WTC11 (cell line): ENCODE measurements around the gene ATR. TPM values are rescaled to one million over a fixed set of nuclear protein-coding genes. Genes with fewer than 3 reads are reported as not detected.

Experiments used
- ATAC-seq: fragments of 200-7000 bp; cut with Tn5 transposase; 2 replicates; pipeline ENCODE4 v1.10.0; 2021; ENCODE audit warnings: mild to moderate bottlenecking, moderate library complexity
- CTCF ChIA-PET: fragments of 300-600 bp; sonication (Branson Sonifier 250); formaldehyde crosslinking; loops from one replicate; lab custom pipeline; 2021; ENCODE audit warnings: antibody characterized with exemption; lab: Charles Lee
- POLR2A ChIA-PET: fragments of 350-600 bp; sonication (Branson Sonifier 250); formaldehyde crosslinking; loops from one replicate; lab custom pipeline; 2021; ENCODE audit warnings: antibody characterized with exemption; lab: Charles Lee
- DNase-seq: peaks from one replicate; pipeline ENCODE4 v3.0.0; 2021; ENCODE audit warnings: low spot score
- H3K27ac Mint-ChIP-seq: 2 replicates; pipeline ENCODE4 v1.8.0; 2021; ENCODE audit warnings: mixed read lengths
- H3K27me3 Mint-ChIP-seq: 2 replicates; pipeline ENCODE4 v1.8.0; 2021; ENCODE audit warnings: low read depth, mild to moderate bottlenecking, moderate library complexity, mixed read lengths
- H3K36me3 Mint-ChIP-seq: 2 replicates; pipeline ENCODE4 v1.8.0; 2021; ENCODE audit warnings: mixed read lengths
- H3K4me1 Mint-ChIP-seq: 2 replicates; pipeline ENCODE4 v1.8.0; 2022; ENCODE audit warnings: mixed read lengths
- H3K4me3 Mint-ChIP-seq: 2 replicates; pipeline ENCODE4 v1.8.0; 2021; ENCODE audit warnings: mild to moderate bottlenecking, moderate library complexity, mixed read lengths
- H3K9me3 Mint-ChIP-seq: 2 replicates; pipeline ENCODE4 v1.8.0; 2021; ENCODE audit warnings: mixed read lengths
- ATF1 ChIP-seq: sonication (generic); formaldehyde crosslinking; IDR thresholded peaks from 2 replicates; pipeline ENCODE4 v1.8.1; 2023; ENCODE audit warnings: mild to moderate bottlenecking, moderate library complexity, missing genetic modification reagents
- FOXK1 ChIP-seq: sonication (generic); formaldehyde crosslinking; IDR thresholded peaks from 2 replicates; pipeline ENCODE4 v1.8.0; 2022; ENCODE audit warnings: mild to moderate bottlenecking, moderate library complexity, missing genetic modification reagents
- JAZF1 ChIP-seq: fragments of 250-450 bp; sonication (Bioruptor Pico); IDR thresholded peaks from 2 replicates; pipeline ENCODE4 v1.9.0; 2021; ENCODE audit warnings: moderate library complexity, mild to moderate bottlenecking, inconsistent platforms
- KAT7 ChIP-seq: sonication (generic); formaldehyde crosslinking; IDR thresholded peaks from 2 replicates; pipeline ENCODE4 v1.8.1; 2023; ENCODE audit warnings: missing genetic modification reagents, mild to moderate bottlenecking, borderline replicate concordance
- MXD4 ChIP-seq: fragments of 250-450 bp; sonication (Bioruptor Pico); IDR thresholded peaks from 2 replicates; pipeline ENCODE4 v1.8.0; 2021; ENCODE audit warnings: mild to moderate bottlenecking, moderate library complexity, borderline replicate concordance
- NR3C1 ChIP-seq: sonication (generic); formaldehyde crosslinking; conservative IDR thresholded peaks from 2 replicates; pipeline ENCODE4 v1.8.1; 2023; ENCODE audit warnings: low read depth, mild to moderate bottlenecking, missing genetic modification reagents
- OVOL2 ChIP-seq: fragments of 250-450 bp; sonication (Bioruptor Pico); IDR thresholded peaks from 2 replicates; pipeline ENCODE4 v1.9.0; 2021; ENCODE audit warnings: mild to moderate bottlenecking, borderline replicate concordance
- PREB ChIP-seq: sonication (generic); formaldehyde crosslinking; IDR thresholded peaks from 2 replicates; pipeline ENCODE4 v1.8.1; 2022; ENCODE audit warnings: mild to moderate bottlenecking, missing genetic modification reagents, moderate library complexity, borderline replicate concordance
- RELA ChIP-seq: sonication (generic); formaldehyde crosslinking; IDR thresholded peaks from 2 replicates; pipeline ENCODE4 v1.8.1; 2022; ENCODE audit warnings: missing genetic modification reagents, mild to moderate bottlenecking, borderline replicate concordance
- SOX15 ChIP-seq: fragments of 250-450 bp; sonication (Bioruptor Pico); IDR thresholded peaks from 2 replicates; pipeline ENCODE4 v1.9.0; 2021; ENCODE audit warnings: mild to moderate bottlenecking
- SP1 ChIP-seq: sonication (generic); formaldehyde crosslinking; conservative IDR thresholded peaks from 2 replicates; pipeline ENCODE4 v1.8.1; 2022; ENCODE audit warnings: missing genetic modification reagents
- USF2 ChIP-seq: sonication (generic); formaldehyde crosslinking; IDR thresholded peaks from 2 replicates; pipeline ENCODE4 v1.8.1; 2023; ENCODE audit warnings: mild to moderate bottlenecking, missing genetic modification reagents, moderate library complexity
- ZNF121 ChIP-seq: sonication (generic); formaldehyde crosslinking; IDR thresholded peaks from 2 replicates; pipeline ENCODE4 v1.8.0; 2023; ENCODE audit warnings: missing genetic modification reagents
- total RNA-seq: library from RNA; stranded (reverse); gene quantifications from 3 replicates; pipeline ENCODE4 v1.2.3, GENCODE V29; 2021
- TF ChIP-seq, protein P1 (sequence below): sonication (generic); formaldehyde crosslinking; IDR thresholded peaks from 2 replicates; pipeline ENCODE4 v1.8.0; 2023; ENCODE audit warnings: missing genetic modification reagents
- TF ChIP-seq, protein P2 (sequence below): sonication (generic); formaldehyde crosslinking; IDR thresholded peaks from 2 replicates; pipeline ENCODE4 v1.8.0; 2022; ENCODE audit warnings: mild to moderate bottlenecking, missing genetic modification reagents
- TF ChIP-seq, protein P3 (sequence below): sonication (generic); formaldehyde crosslinking; IDR thresholded peaks from 2 replicates; pipeline ENCODE4 v1.8.0; 2023; ENCODE audit warnings: missing genetic modification reagents, mild to moderate bottlenecking, borderline replicate concordance
- TF ChIP-seq, protein P4 (sequence below): sonication (generic); formaldehyde crosslinking; IDR thresholded peaks from 2 replicates; pipeline ENCODE4 v1.8.0; 2022; ENCODE audit warnings: mild to moderate bottlenecking, missing genetic modification reagents

Gene ATR
- total RNA-seq, 1 experiment from 2014 or later: 26.7 TPM

- TF ChIP-seq USF2 (CRISPR knock-in tag): no peak
- no peak for TF ChIP-seq NR3C1
- TF ChIP-seq KAT7 (CRISPR knock-in tag): no peak
- no peak for TF ChIP-seq OVOL2
- no peak for TF ChIP-seq JAZF1 (CRISPR knock-in tag)
- TF ChIP-seq, protein P1, sequence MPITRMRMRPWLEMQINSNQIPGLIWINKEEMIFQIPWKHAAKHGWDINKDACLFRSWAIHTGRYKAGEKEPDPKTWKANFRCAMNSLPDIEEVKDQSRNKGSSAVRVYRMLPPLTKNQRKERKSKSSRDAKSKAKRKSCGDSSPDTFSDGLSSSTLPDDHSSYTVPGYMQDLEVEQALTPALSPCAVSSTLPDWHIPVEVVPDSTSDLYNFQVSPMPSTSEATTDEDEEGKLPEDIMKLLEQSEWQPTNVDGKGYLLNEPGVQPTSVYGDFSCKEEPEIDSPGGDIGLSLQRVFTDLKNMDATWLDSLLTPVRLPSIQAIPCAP (CRISPR knock-in tag): no peak
- TF ChIP-seq RELA: no peak
- TF ChIP-seq, protein P2, sequence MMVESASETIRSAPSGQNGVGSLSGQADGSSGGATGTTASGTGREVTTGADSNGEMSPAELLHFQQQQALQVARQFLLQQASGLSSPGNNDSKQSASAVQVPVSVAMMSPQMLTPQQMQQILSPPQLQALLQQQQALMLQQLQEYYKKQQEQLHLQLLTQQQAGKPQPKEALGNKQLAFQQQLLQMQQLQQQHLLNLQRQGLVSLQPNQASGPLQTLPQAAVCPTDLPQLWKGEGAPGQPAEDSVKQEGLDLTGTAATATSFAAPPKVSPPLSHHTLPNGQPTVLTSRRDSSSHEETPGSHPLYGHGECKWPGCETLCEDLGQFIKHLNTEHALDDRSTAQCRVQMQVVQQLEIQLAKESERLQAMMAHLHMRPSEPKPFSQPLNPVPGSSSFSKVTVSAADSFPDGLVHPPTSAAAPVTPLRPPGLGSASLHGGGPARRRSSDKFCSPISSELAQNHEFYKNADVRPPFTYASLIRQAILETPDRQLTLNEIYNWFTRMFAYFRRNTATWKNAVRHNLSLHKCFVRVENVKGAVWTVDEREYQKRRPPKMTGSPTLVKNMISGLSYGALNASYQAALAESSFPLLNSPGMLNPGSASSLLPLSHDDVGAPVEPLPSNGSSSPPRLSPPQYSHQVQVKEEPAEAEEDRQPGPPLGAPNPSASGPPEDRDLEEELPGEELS (CRISPR knock-in tag): no peak
- no peak for TF ChIP-seq FOXK1 (CRISPR knock-in tag)
These were observed 93.6 kb downstream of the ATR start (continued) for GRCh38 chr3:142484912-142485435.

DNA sequence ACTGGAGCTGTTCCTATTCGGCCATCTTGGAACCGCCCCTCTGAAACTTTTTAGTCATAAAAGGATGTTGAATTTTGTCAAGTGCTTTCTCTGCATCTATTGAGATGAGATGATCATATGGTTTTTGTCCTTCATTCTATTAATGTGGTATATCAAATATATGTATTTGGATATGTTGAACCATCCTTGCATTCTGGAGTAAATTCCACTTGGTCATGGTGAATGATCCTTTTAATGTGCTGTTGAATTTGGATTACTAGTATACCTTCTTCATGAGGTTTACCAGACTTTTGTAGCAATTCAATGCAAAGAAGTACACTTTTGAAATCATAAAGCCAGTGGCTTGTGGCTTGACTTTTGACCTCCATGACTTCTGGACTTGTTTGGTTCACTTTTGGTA, 97.3 kb downstream of the ATR start:
- Mint-ChIP-seq H3K4me1 (no peaks in the 10 kb centered on the region), H3K27ac (no peak overlapping the region), H3K9me3 (peaks cover 58% of the 10 kb centered on the region), H3K36me3 (peaks cover 71% of the 10 kb centered on the region), H3K4me3 (no peak overlapping the region), H3K27me3 (peaks cover 23% of the 10 kb centered on the region)
- TF ChIP-seq ZNF121 (CRISPR knock-in tag): no peak
- TF ChIP-seq, protein P3, sequence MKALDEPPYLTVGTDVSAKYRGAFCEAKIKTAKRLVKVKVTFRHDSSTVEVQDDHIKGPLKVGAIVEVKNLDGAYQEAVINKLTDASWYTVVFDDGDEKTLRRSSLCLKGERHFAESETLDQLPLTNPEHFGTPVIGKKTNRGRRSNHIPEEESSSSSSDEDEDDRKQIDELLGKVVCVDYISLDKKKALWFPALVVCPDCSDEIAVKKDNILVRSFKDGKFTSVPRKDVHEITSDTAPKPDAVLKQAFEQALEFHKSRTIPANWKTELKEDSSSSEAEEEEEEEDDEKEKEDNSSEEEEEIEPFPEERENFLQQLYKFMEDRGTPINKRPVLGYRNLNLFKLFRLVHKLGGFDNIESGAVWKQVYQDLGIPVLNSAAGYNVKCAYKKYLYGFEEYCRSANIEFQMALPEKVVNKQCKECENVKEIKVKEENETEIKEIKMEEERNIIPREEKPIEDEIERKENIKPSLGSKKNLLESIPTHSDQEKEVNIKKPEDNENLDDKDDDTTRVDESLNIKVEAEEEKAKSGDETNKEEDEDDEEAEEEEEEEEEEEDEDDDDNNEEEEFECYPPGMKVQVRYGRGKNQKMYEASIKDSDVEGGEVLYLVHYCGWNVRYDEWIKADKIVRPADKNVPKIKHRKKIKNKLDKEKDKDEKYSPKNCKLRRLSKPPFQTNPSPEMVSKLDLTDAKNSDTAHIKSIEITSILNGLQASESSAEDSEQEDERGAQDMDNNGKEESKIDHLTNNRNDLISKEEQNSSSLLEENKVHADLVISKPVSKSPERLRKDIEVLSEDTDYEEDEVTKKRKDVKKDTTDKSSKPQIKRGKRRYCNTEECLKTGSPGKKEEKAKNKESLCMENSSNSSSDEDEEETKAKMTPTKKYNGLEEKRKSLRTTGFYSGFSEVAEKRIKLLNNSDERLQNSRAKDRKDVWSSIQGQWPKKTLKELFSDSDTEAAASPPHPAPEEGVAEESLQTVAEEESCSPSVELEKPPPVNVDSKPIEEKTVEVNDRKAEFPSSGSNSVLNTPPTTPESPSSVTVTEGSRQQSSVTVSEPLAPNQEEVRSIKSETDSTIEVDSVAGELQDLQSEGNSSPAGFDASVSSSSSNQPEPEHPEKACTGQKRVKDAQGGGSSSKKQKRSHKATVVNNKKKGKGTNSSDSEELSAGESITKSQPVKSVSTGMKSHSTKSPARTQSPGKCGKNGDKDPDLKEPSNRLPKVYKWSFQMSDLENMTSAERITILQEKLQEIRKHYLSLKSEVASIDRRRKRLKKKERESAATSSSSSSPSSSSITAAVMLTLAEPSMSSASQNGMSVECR (CRISPR knock-in tag): no peak
- DNase-seq (no peak), ATAC-seq (no peak)
- ChIA-PET CTCF (no interaction called here), POLR2A (no interaction called here)

DNA sequence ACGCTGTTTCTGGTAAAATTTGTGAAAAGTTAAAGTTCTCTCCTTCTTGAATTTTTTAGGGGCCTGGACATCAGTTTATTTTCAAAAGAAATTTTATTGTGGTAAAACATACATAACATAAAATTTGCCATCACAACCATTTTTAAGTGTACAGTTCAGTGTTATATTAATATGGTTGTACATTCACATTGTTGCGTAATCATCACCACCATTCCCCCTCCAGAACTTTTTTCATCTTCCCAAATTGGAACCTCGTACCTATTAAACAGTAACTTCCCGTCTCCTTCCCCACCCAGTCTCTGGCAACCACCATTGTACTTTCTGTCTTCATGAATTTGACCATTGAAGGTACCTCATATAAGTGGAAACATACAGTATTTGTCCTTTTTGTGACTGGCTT, 107.7 kb downstream of the ATR start:
- no peak for ATAC-seq
- ChIA-PET POLR2A (no interaction called here), CTCF (no interaction called here)
- H3K27me3 Mint-ChIP-seq: no peaks in the 10 kb centered on the region
- TF ChIP-seq, protein P4, sequence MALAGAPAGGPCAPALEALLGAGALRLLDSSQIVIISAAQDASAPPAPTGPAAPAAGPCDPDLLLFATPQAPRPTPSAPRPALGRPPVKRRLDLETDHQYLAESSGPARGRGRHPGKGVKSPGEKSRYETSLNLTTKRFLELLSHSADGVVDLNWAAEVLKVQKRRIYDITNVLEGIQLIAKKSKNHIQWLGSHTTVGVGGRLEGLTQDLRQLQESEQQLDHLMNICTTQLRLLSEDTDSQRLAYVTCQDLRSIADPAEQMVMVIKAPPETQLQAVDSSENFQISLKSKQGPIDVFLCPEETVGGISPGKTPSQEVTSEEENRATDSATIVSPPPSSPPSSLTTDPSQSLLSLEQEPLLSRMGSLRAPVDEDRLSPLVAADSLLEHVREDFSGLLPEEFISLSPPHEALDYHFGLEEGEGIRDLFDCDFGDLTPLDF (CRISPR knock-in tag): no peak
- TF ChIP-seq JAZF1 (CRISPR knock-in tag) (no peak), SP1 (CRISPR knock-in tag) (no peak), PREB (no peak), ATF1 (no peak), SOX15 (no peak), MXD4 (CRISPR knock-in tag) (no peak)
- TF ChIP-seq, all 79 proteins: peak for 0
- Mint-ChIP-seq H3K36me3 (0 out of 2 replicates have a peak, but pooled peaks cover 3% of the 10 kb centered on the region), H3K9me3 (peaks cover 8% of the 10 kb centered on the region; the same call in 1 of the 2 replicates), H3K4me3 (no peak overlapping the region), H3K27ac (no peak overlapping the region), H3K4me1 (no peaks in the 10 kb centered on the region)
- no peak for DNase-seq
